ENCODE data around the gene MBTPS2.

The MBTPS2 gene

DNA sequence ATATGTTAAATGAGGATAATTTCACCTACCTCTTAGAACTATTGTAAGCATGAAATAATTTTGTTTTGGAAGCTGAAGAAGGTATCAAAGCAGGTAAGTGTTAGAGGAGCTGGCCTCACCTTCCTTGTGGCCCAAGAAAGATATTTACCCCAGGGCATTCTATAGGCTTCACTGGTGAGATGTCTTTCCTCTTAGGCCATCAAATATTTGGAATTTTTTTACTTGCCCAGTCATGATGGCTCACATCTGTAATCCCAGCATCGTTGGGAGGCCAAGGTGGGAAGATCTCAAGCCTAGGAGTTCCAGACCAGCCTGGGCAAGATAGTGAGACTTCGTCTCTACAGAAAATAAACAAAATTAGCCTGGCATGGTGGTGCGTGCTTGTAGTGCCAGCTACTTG lies 95.0 kb downstream of the MBTPS2 start:
- DNase-seq, result no peak
